Stimulated activated CD8-positive, alpha-beta memory T cell treated with anti-CD3 and anti-CD28 coated beads, Interleukin-4, amount 100 ng/mL, for 4 hours (primary cell): ENCODE results near the gene MYO9A.

Experiments
- DNase-seq, 2 donors: peaks; one replicate each; pipeline ENCODE4 v3.0.0-alpha.2; 2020; ENCODE audit warnings: low read depth in 2 of 2, low spot score in 1 of 2

The MYO9A gene

DNA sequence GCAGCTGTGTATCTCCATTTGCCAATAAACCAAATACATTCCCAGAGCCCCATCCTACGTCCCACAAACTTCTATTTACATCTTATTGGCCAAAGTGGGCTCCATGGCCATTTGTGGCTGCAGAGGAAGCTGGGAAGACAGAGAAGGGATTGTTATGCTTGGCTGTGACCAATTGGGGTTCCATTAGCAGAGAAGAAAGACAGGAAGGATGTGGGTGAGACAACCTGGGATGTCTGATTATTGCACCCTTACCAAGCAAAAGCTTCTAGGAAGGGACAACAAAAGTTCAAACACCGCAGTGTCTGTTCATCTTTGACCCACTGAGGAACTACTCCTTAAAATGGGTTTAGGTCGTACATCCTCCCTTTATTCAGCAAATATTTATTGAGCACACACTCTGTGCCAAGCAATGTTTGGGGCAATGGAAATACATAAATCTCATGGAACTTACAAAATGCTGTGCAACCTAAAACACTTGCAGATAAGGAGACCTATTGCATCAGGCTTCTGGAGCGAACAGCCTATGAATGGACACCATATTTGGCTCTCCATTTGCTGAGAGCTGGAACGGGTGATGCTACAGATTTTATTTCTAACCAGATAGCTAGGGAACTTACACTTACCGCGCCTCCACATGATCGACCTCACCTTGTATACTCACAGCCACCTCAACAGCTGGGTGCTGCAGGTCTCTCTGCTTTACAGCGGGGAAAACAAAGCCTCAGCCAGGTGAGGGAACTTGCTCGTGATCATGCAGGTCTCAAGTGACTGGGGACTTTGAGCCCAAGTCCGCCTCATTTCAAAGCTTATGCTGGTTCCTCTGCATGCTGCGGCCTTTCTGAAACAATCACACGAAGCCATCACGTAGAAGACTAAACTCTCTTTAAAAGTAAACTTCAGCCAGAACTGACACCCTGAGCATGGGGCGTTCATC, 329.0 kb downstream of the MYO9A start:
- DNase-seq = no peak

DNA sequence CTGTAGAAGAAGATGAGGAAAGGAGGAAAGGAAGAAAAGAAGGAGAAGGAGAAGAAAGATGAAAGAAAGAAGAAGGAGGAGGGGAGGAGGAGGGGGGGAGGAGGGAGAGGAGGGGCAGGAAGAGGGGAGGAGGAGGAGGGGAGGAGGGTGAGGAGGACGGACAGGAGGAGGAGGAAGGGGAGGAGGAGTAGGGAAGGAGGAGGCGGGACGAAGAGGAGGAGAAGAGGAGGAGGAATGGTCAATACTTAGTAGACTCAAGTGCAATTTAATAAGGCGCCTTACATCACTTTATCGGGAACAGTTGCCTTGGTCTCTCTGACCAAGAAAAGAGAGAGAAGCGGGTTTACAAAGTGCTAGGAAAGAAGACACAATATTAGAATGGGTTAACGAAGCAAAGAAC, 331.3 kb downstream of the MYO9A start:
- no peak for DNase-seq

DNA sequence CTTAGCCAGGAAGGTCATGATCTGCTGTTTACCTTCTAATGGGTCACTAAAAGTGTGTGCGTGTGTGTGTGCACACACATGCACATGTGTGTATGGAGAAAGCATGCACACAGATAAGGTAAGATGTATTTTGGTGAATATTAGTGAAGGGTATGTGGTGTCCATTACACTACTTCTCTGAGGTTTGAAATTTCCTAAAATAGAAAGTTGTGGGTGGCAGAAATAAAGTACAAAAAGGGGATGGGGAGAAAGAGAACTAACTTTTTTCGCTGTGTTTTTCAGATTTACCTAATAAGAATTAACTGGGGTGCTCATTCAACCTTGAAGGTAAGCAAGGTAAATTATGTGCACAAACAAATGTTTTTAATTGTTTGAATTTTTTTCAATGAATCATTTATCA, 332.0 kb downstream of the MYO9A start:
- DNase-seq = no peak

DNA sequence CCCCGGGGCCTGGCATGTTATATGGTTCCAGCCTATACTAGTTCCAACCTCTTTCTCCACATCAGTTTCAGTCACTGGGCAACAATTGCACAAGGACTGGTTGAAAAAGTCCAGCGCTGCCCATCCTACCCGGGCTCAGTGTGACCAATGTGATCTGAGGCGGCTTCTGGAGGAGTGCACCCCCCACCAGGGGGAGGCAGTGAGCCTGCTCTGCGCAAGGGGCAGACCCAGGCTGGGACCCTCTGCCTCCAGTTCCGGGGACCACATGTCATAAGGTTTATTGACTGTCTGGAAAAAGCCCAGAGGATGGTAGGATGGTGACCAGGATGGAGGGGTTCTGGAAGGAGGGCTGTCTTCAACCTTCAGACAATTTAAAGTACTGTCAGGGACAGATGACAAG, 333.2 kb downstream of the MYO9A start:
- DNase-seq = no peak

DNA sequence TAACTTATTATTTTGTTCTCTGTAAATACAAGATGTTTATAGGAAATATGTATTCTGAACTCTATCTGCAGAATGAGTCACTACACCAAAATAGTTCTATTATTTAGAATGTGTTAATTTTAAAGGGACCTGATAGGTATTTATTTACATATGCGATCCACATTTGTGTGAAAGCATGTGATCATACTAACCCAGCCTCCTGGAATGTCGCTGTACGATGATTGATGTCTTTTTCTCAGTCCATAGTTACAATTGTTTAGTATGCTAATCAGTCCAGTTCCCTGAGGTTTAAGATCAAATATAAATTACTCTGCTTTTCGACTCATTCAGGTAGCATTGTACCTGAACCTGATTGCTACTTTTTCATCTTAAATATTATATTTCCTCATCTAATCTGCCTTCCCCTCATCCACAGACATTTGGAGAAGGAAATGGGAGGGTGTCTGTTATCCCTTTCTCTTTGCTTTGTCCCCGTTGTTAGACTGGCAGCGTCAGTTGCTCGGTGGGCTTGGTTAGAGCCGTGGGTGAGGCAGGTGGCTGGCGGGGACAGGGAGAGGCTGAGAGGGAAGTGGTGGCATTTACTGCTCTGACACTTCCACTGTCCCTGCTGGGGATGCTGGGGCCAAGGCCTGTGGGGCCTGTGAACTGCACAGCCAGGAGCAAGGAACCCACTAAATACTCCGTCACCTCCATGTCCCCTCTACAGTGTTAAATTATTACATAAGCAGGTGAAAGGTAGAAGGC, 335.4 kb downstream of the MYO9A start:
- no peak for DNase-seq

DNA sequence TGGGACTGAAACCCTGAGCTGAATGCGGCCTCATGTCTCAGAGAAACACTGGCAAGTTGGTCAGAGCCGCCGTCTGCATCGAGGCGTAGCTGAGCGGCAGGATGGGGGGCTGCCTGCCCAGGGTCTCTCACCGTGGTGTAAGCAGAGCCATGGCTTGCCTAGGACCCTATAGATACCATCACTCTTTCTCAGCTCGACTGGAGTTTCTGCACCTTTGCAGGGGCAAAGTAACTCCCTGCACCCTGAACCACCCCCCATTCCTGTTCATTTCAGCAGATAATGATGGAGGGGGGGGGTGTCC, 336.0 kb downstream of the MYO9A start:
- DNase-seq = no peak

DNA sequence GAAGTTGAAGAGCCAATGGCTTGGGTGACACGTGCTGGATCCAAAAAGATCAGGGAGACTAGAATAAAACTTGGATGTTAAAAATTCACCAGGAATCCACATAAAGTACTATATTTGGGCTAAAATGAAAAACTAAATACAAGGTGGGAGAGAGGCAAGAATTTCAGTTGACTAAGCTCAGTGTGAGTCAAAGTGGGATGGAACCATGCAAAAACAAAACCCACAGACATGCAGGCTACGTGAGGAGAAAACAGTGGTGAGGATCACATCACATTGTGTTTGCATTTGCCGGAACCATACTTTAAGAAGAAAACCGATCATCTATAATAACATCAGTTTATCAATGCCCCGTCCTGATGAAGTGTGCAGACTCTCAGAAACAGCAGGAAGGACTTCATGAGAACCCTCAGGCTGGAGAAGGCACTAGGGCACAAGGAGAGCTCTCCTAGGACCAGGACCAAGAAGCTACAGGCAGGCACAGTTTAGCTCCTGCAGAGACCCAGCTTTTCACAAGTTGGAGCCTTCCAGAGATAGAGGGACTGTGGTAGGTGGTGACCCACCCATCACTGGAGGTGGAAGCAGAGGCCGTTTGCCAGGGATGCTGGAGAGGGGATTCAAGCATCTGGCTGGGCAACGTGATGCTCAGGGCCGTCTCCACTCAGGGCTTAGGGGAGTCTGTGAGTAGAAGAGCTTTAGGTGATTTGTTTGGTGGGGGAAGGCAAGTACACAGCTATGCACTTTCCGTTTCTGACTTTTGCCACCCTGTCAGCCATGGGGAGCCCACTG, 336.6 kb downstream of the MYO9A start:
- DNase-seq = no peak

DNA sequence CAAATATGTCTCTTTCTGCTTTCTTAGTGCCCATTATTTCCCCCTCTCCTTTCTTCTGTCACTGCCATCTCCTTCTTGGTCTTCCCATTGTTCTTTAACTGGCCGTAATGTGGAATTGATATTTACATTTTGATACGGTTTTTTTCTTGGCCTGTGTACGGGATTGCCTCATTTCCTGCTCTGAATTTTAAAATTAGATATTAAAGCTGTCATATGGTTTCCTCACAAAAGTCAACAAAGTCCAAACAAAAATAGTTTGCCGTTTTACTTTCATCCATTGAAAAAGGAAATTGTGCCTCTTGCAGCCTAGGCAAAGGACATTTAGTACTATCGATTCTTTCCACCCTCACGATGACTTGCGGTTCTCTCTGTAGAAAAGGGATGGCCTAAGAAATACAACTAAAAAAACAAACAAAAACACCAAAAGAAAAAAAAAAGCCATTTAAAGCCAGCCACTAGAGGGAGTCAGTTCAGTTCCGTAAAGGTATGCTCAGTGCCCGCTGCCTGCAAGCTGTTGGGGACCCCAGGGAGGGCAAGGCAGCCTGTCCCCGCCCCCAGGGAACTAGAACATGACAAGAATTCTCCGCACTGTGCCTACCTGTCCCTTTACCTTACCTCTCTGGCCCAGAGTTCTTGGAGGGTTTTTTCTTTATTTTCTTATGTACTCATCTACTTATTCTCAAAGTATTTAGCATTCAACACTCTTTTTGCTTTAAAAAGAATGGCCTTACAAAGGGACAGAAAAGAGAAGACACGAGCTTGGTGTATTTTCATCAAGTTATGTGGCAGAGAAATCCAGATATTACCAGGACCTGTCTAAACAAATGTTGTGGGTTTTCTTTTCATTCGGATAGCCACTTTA, 337.6 kb downstream of the MYO9A start:
- DNase-seq = no peak

DNA sequence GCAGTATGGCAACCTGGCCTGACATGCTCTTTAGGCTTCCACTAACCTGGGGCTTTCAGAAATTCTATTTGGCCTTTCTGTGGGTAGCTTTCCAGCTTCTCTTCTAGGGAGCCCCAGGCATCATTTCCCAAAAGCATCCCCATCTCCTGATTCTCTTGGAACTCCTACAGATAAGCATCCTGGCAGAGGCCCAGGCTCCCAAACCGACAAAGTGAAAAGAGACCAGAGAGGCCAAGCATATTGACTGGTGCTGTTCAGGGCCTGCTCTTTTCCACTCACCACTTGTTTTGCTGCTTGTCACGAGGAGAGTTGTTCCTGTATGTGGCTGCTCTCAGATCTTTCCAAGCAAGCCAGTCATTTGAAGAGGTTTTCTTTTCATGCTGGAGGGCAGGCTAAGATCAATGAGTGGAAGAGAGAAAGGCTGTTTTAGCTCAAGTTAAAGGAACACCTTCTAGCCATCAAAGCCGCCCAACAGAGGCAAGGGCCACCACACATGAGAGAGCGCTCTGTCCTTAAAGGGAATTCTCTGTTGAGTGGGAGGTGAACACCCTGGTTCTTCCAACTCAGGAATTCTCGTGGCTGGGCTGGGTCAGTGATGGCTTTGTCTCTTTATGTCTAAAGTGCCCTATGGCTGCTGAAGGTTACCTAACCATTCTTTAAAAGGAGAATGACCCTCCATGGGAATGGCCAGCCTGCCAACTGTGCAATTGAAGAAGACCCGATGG, 338.7 kb downstream of the MYO9A start:
- no peak for DNase-seq

DNA sequence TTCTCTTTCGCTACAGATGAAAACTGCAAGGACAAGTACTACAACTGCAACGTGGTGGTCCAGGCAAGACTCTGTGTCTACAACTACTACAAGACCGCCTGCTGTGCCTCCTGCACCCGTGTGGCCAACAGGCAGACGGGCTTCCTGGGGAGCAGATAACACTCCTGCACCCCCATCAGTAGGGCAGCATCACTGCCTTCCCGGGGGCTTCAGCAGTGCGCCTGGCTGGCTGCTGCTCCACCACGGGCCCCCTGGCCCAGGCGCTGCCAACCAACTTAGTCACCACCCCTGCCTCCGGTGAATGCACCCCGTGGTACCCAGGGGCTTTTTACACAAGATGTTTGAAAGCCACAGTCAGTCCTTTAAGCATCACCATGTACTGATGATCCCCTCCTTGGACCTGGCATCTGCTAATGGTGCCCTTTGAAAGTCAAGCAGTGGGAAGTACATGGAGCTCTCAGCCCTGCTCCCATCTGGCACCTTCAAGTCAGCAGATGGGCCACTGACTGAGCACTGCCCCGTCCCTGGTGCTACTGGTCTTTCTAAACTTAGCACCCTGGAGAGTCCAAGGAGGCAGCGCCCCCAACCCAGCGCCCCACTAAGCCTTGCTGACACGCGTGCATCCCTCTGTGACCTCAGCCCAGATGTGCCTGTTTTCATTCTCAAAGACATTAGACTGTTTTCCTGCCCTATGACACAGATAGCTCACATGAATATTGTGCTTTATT, 340.6 kb downstream of the MYO9A start:
- no peak for DNase-seq

DNA sequence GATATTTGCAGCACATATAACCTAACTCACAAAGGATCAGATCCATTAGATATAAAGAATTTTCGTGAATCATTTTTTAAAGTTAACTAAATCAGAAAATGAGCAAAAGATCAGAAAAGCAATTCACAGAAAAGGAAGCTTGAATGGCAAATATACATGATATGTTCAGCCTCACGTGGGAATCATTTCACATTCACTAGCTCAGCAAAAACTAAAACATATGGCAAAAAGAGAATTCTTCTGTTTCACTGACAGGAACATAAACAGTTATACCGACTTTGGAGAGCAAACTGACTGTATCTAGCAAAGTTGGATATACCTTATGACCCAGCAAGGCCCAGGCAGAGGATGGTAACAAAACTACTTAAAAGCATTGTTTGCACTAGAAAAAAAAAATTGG, 341.6 kb downstream of the MYO9A start:
- no peak for DNase-seq

DNA sequence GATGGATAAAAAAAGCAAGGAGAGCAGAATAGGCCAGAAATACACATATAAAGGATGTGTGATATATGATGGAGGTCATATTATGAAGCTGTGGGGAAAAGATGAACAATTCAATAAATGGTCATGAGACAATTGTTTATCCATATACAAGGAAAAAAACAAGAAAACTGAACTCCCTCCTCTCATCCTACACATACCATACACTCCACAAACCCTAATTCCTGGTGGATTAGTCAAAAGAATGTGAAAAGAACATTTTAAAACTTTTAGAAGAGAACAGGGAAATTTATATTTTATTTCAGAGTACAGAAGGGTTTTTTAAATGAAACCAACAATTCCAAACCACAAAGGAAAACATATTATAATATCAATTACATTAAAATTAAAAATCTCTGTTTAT, 342.1 kb downstream of the MYO9A start:
- DNase-seq = no peak

DNA sequence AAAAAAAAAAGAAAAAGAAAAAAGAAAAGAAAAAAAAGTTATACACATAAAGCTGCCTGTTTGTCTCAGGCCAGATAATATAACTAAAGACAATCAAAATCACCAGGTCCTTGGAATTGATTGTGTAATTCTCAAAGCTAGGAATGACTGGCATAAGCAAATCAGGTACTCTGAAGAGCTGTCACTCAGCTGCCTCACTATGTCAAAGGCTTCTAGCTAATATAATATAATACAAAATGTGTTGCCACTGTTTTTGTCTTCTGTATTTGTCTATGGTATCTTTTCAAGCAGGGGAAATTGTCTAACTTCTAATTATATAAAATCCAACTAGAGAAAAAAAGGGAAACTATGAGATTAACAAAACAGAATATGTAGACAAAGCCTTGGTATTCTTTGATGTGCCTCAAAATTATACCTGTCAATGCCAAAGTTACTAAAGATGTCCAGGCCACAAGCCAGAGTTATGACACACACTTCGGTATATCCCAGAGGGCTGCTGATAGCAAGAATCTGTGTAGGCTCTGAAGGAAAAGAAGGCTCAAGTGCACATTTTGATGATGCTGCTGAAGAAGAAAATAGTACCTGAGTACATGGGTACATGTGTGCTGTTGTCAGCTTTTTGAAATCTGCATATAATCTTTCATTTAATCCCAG, 344.6 kb downstream of the MYO9A start:
- DNase-seq = no peak
